K562 (cell line): Measurements from ENCODE around the gene FAM25A. TPM values are rescaled to one million over a fixed set of nuclear protein-coding genes. Genes with fewer than 3 reads are reported as not detected.

Experiments used
- ATAC-seq: fragments of 200-7000 bp; cut with Tn5 transposase; 3 replicates; pipeline ENCODE4 v1.9.1; 2020; ENCODE audit warnings: moderate library complexity
- BruUV-seq: library from RNA; stranded (reverse); fragments of 400-500 nt; replicated peaks from 2 replicates; lab custom pipeline; 2021; lab: Mats Ljungman, UMichigan
- CTCF ChIA-PET: fragments of 300-600 bp; formaldehyde crosslinking; extraction: SDS; loops from one replicate; lab custom pipeline; 2021; ENCODE audit warnings: low intra/inter-chr PET ratio; lab: Yijun Ruan, JAX
- POLR2A ChIA-PET: fragments of 300-600, 350-650 bp; sonication (Branson Sonifier 250); formaldehyde crosslinking; extraction: SDS; loops from one replicate; lab custom pipeline; 2021; ENCODE audit warnings: antibody characterized with exemption, inconsistent platforms; lab: Yijun Ruan, JAX
- DNase-seq, 4 experiments: peaks; one replicate each; pipeline versions ENCODE4 v3.0.0 to v3.0.0-alpha.2; 2011 to 2018; ENCODE audit warnings: low spot score in 3 of 4, mixed read lengths in 3 of 4; ENCODE audit errors: extremely low read depth in 1 of 4
- FAIRE-seq: peaks from 2 replicates; lab custom pipeline; 2011; peaks lifted over from hg19 to GRCh38; lab: Jason Lieb, UNC
- H2AFZ ChIP-seq: 2 replicates; pipeline ENCODE4 v1.6.0; 2011; ENCODE audit warnings: low read depth, low read length, control low read depth, inconsistent platforms
- H3K27ac ChIP-seq: fragments of 200-600 bp; 3 replicates; pipeline ENCODE4 v1.8.0; 2011; ENCODE audit warnings: low read depth, mild to moderate bottlenecking, control low read depth, inconsistent platforms, low read length, moderate library complexity, mixed read lengths; ENCODE audit errors: extremely low read depth
- H3K27me3 ChIP-seq, 2 experiments: fragments of 300-600 bp in 1 of 2; 2 replicates in 1 of 2; 3 replicates in 1 of 2; pipeline versions ENCODE4 v1.6.0 to v1.8.0; 2011; ENCODE audit warnings: inconsistent platforms in 2 of 2, low read length in 2 of 2, mild to moderate bottlenecking in 1 of 2, mixed read lengths in 1 of 2, moderate library complexity in 1 of 2; ENCODE audit not compliant: control insufficient read depth in 2 of 2, insufficient read depth in 2 of 2
- H3K36me3 ChIP-seq: fragments of 300-600 bp; 3 replicates; pipeline ENCODE4 v1.8.0; 2011; ENCODE audit warnings: mild to moderate bottlenecking, low read length, inconsistent platforms; ENCODE audit not compliant: control insufficient read depth, insufficient read depth
- H3K4me1 ChIP-seq, 2 experiments: fragments of 200-600 bp in 1 of 2; replicated peaks in 1 of 2; 2 replicates in 1 of 2; 3 replicates in 1 of 2; pipeline versions ENCODE4 v1.5.1 to v1.8.0; 2011; ENCODE audit warnings: inconsistent platforms in 2 of 2, low read length in 2 of 2, mild to moderate bottlenecking in 1 of 2, mixed read lengths in 1 of 2, moderate library complexity in 1 of 2; ENCODE audit not compliant: control insufficient read depth in 2 of 2, insufficient read depth in 2 of 2
- H3K4me2 ChIP-seq: 2 replicates; pipeline ENCODE4 v1.6.1; 2011; ENCODE audit warnings: low read length, control low read depth, inconsistent platforms, mixed read lengths; ENCODE audit not compliant: insufficient read depth
- H3K4me3 ChIP-seq: fragments of 200-600 bp; sonication (generic), shearing (Covaris generic); 2 replicates; pipeline ENCODE4 v1.5.1; 2016; ENCODE audit warnings: control low read depth, inconsistent platforms
- H3K79me2 ChIP-seq: fragments of 200-600 bp; 3 replicates; pipeline ENCODE4 v1.8.0; 2011; ENCODE audit warnings: low read length, inconsistent platforms; ENCODE audit not compliant: control insufficient read depth, insufficient read depth
- H3K9ac ChIP-seq, 2 experiments: 2 replicates each; pipeline versions ENCODE4 v1.6.0 to v1.6.1; 2011; ENCODE audit warnings: low read depth in 2 of 2, low read length in 2 of 2, control low read depth in 1 of 2, inconsistent platforms in 1 of 2, mild to moderate bottlenecking in 1 of 2, mixed read lengths in 1 of 2; ENCODE audit not compliant: insufficient read depth in 1 of 2
- H3K9me1 ChIP-seq: one replicate; pipeline ENCODE4 v1.6.0; 2011; ENCODE audit warnings: inconsistent platforms, mild to moderate bottlenecking, low read length, moderate library complexity; ENCODE audit not compliant: control insufficient read depth, insufficient read depth
- H3K9me3 ChIP-seq: replicated peaks from 2 replicates; pipeline ENCODE4 v1.5.1; 2011; ENCODE audit warnings: low read depth, low read length, inconsistent platforms; ENCODE audit not compliant: control insufficient read depth, insufficient read depth
- H4K20me1 ChIP-seq: replicated peaks from 2 replicates; pipeline ENCODE4 v1.6.1; 2011; ENCODE audit warnings: low read length, inconsistent platforms, mixed read lengths; ENCODE audit not compliant: control insufficient read depth, insufficient read depth
- ARID1B ChIP-seq: fragments of 450-650 bp; IDR thresholded peaks from 2 replicates; pipeline ENCODE4 v1.6.1; 2016; ENCODE audit warnings: antibody characterized with exemption, mild to moderate bottlenecking, inconsistent platforms
- DMBX1 ChIP-seq: fragments of 250-450 bp; sonication (Bioruptor Pico); IDR thresholded peaks from 2 replicates; pipeline ENCODE4 v1.8.0; 2022; ENCODE audit warnings: inconsistent platforms, mild to moderate bottlenecking, moderate library complexity, borderline replicate concordance
- ERF ChIP-seq: fragments of 450-650 bp; formaldehyde crosslinking; IDR thresholded peaks from 2 replicates; pipeline ENCODE4 v1.4.0; 2020; ENCODE audit warnings: mild to moderate bottlenecking, mixed read lengths
- MCM5 ChIP-seq: fragments of 450-650 bp; IDR thresholded peaks from 2 replicates; pipeline ENCODE4 v1.6.1; 2016; ENCODE audit warnings: low read depth
- PCBP2 ChIP-seq: fragments of 200-400 bp; formaldehyde crosslinking; IDR thresholded peaks from 2 replicates; pipeline ENCODE4 v1.6.1; 2018; ENCODE audit warnings: low read length, low read depth, mild to moderate bottlenecking, moderate library complexity; ENCODE audit not compliant: poor library complexity, severe bottlenecking
- ZNF696 ChIP-seq: fragments of 250-450 bp; sonication (Bioruptor Pico); conservative IDR thresholded peaks from 2 replicates; pipeline ENCODE4 v1.4.0; 2020; ENCODE audit warnings: mild to moderate bottlenecking, moderate library complexity
- ZNF717 ChIP-seq: fragments of 250-450 bp; sonication (Bioruptor Pico); IDR thresholded peaks from 2 replicates; pipeline ENCODE4 v1.5.0; 2021
- WGBS: fragments of 100-300 bp; shearing (Covaris generic); methylation state at CpG from one replicate; pipeline ENCODE4 v1.1.6; 2016; ENCODE audit warnings: low coverage, mixed read lengths; ENCODE audit not compliant: insufficient coverage; ENCODE audit errors: missing lambda C conversion rate; 5-methylcytosine and 5-hydroxymethylcytosine counted together
- in situ Hi-C: fragments of 300-500 bp; cut with MboI; formaldehyde crosslinking; loops from 4 replicates; pipeline ENCODE4 v1.15.0; 2018; ENCODE audit warnings: inconsistent platforms, mixed read lengths
- intact Hi-C: fragments of 100-400 bp; cut with micrococcal nuclease; formaldehyde crosslinking; loops from 2 replicates; pipeline ENCODE4 v1.14.2; 2022
- polyA plus RNA-seq, 8 experiments: library from polyadenylated mRNA; depleted of rRNA in 4 of 8; stranded (reverse) in 5 of 8; unstranded in 3 of 8; fragments of >200 nt; fragmentation: Nextera tagmentation in 2 of 8; fragmentation: Illumina TruSeq in 1 of 8; extraction: Ambion mirVana in 2 of 8; extraction: Trizol in 1 of 8; gene quantifications; 2 replicates each; pipeline versions ENCODE4 v1.2.1 to v1.2.3, GENCODE V29; 2011 to 2014; ENCODE audit warnings: inconsistent platforms in 1 of 8, missing spikeins in 1 of 8
- total RNA-seq, 7 experiments: library from RNA; depleted of rRNA in 6 of 7; stranded (reverse); fragments of >200 nt in 6 of 7; fragmentation: Illumina TruSeq in 2 of 7; extraction: Trizol in 2 of 7; gene quantifications; 2 replicates each; pipeline versions ENCODE4 v1.2.1 to v1.2.3, GENCODE V29; 2011 to 2021; ENCODE audit warnings: low replicate concordance in 1 of 7

Gene FAM25A
- total and polyA plus RNA-seq, 9 of the 15 experiments (the other 6 are each of a cell fraction or from before 2014, with no cell fraction given), result not detected

- Histone ChIP-seq H3K4me1 (no peaks in the 10 kb centered on the region), H3K36me3 (peaks cover 74% of the 10 kb centered on the region; the same call in 2 of the 3 replicates), H3K27ac (no peak overlapping the region), H3K4me3 (no peak overlapping the region), H4K20me1 (no peaks in the 10 kb centered on the region), H3K9ac (no peak overlapping the region), H2AFZ (no peak overlapping the region), H3K9me3 (no peaks in the 10 kb centered on the region), H3K9me1 (no peaks in the 10 kb centered on the region), H3K4me2 (no peak overlapping the region), H3K79me2 (no peaks in the 10 kb centered on the region), H3K27me3 (no peaks in the 10 kb centered on the region)
- CTCF ChIA-PET, result no interaction called here
- DNase-seq (no peak), FAIRE-seq (no peak), ATAC-seq (no peak)
- POLR2A ChIA-PET, result no interaction called here
- BruUV-seq, result no TSS peak
- in situ Hi-C loops, result no loop called here
- 81% methylated on average over 6 of the region's 6 CpGs for WGBS
- intact Hi-C loops, result no loop called here
- no peak for TF ChIP-seq ZNF717 (CRISPR knock-in tag)
- no peak for TF ChIP-seq MCM5
- no peak for TF ChIP-seq DMBX1 (CRISPR knock-in tag)
- TF ChIP-seq ARID1B, result no peak
- no peak for TF ChIP-seq ERF (CRISPR knock-in tag)
These were observed 40.3 kb downstream of the FAM25A start for GRCh38 chr10:87060280-87060928.

GRCh38 chr10:87064651-87065050, 44.6 kb downstream of the FAM25A start:
- H4K20me1 ChIP-seq, result no peaks in the 10 kb centered on the region
- H3K27me3 ChIP-seq, result no peaks in the 10 kb centered on the region
- no peak overlapping the region for H2AFZ ChIP-seq
- in situ Hi-C loops (no loop called here), intact Hi-C loops (no loop called here)
- H3K27ac ChIP-seq, result no peak overlapping the region
- no peak overlapping the region for H3K4me2 ChIP-seq
- no TSS peak for BruUV-seq
- no peak overlapping the region for H3K4me3 ChIP-seq
- H3K9me1 ChIP-seq, result no peaks in the 10 kb centered on the region
- H3K9ac ChIP-seq, result no peak overlapping the region
- ATAC-seq (no peak), FAIRE-seq (no peak), DNase-seq (no peak)
- no peaks in the 10 kb centered on the region for H3K4me1 ChIP-seq
- no peaks in the 10 kb centered on the region for H3K9me3 ChIP-seq
- H3K36me3 ChIP-seq, result peaks cover 78% of the 10 kb centered on the region; the same call in 2 of the 3 replicates
- H3K79me2 ChIP-seq, result no peaks in the 10 kb centered on the region
- WGBS, result 67% methylated on average over 4 of the region's 5 CpGs
- CTCF ChIA-PET, result no interaction called here
- POLR2A ChIA-PET, result no interaction called here
- TF ChIP-seq PCBP2 (no peak), ZNF696 (no peak)
